ENCODE data around the gene IFI27. TPM values are rescaled to one million over a fixed set of nuclear protein-coding genes. Genes with fewer than 3 reads are reported as not detected.

IFI27 gene
- total RNA-seq, 2 donors from 2014 or later: 88.4 to 529 TPM

DNA sequence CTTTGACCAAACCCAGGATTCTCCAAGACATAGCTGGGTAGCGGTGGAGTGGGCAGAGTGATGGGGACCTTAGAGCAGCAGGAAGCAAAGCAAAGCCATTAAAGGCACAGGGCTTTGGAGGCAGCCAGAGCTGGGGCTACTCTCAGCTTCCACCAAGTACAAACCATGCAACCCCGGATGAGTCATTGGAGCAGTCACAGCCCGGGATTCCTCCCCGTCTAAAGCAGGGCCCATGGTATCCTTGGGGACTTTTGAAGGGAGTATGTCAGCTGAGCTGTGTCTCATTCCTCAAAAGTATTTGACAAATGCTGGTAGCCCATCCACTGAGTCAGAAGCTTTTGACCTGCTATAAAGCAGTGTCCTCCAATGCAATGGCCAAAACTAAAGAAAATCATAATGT lies 9.7 kb upstream of the IFI27 start:
- Histone ChIP-seq H3K4me3 (no peak overlapping the region), H3K27ac (no peak overlapping the region), H3K27me3 (replicated peaks; ENCODE audit: insufficient read depth) (no peaks in the 10 kb centered on the region), H3K9me3 (no peaks in the 10 kb centered on the region), H3K36me3 (no peaks in the 10 kb centered on the region), H3K4me1 (replicated peaks) (no peaks in the 10 kb centered on the region)
- WGBS: 79% methylated on average over 4 of the region's 4 CpGs
- TF ChIP-seq POLR2A (IDR thresholded peaks at IDR 0.05): no peak
- TF ChIP-seq POLR2AphosphoS5 (IDR thresholded peaks at IDR 0.05): no peak
- TF ChIP-seq, protein P1, sequence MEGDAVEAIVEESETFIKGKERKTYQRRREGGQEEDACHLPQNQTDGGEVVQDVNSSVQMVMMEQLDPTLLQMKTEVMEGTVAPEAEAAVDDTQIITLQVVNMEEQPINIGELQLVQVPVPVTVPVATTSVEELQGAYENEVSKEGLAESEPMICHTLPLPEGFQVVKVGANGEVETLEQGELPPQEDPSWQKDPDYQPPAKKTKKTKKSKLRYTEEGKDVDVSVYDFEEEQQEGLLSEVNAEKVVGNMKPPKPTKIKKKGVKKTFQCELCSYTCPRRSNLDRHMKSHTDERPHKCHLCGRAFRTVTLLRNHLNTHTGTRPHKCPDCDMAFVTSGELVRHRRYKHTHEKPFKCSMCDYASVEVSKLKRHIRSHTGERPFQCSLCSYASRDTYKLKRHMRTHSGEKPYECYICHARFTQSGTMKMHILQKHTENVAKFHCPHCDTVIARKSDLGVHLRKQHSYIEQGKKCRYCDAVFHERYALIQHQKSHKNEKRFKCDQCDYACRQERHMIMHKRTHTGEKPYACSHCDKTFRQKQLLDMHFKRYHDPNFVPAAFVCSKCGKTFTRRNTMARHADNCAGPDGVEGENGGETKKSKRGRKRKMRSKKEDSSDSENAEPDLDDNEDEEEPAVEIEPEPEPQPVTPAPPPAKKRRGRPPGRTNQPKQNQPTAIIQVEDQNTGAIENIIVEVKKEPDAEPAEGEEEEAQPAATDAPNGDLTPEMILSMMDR (IDR thresholded peaks at IDR 0.05): no peak
- no peak for DNase-seq (ENCODE audit: low spot score)
- intact Hi-C loops (cut with DNase I): no loop called here

DNA sequence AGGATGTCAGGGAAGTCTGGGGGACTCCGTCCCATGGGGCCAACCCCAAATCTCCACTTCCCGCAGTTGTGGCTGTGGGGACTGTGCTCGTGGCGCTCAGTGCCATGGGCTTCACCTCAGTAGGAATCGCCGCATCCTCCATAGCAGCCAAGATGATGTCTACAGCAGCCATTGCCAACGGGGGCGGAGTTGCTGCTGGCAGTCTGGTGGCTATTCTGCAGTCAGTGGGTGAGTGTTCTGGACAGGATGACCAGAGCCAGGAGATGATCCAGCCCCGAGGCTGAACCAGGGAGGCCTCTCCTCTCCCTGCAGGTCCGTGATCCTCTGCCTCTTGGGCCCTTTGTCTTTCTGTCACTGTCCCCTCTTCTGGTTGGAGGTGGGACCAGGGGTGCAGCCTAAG lies 8.8 kb upstream of the IFI27 start:
- Histone ChIP-seq H3K36me3 (no peaks in the 10 kb centered on the region), H3K27ac (no peak overlapping the region), H3K4me1 (replicated peaks) (no peaks in the 10 kb centered on the region), H3K4me3 (no peak overlapping the region), H3K27me3 (replicated peaks; ENCODE audit: insufficient read depth) (no peaks in the 10 kb centered on the region), H3K9me3 (no peaks in the 10 kb centered on the region)
- no peak for DNase-seq (ENCODE audit: low spot score)
- TF ChIP-seq, protein P1 (IDR thresholded peaks at IDR 0.05): no peak
- TF ChIP-seq POLR2AphosphoS5 (IDR thresholded peaks at IDR 0.05) (no peak), POLR2A (IDR thresholded peaks at IDR 0.05) (no peak)
- intact Hi-C loops (cut with DNase I): no loop called here
- 95% methylated on average over 10 of the region's 10 CpGs for WGBS

DNA sequence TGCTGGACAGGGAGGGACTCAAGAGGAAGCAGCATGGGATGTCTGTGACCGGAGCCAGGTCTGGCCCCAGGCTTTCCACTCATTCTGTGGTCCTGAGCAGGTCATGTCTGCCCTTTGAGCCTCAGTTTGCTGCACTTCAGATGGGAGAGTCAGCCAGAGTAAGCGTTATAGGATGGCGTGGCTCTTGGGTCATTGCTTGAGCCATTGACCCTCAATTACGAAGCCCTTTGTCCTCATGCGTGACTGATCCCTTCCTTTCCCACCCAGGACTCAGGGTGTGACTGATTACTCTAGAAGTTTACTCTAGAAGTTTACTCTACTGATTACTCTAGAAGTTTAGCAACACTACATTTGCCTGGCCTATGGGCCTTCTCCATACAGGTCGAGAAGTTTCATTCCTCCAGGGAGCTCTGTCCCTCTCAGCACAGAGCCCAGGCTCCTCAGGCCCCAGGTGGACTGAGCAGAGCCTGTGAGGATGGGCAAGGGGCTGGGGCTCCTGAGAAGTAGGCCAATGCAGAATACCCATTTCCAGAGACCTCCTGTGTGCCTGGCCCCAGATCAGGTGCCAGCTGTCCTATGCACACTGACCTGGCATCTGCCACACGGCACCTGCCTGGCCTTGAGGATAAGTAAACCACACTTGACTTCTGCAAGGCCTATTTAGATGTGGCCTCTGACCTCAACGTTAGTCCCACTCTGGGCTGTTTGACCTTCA lies 7.6 kb upstream of the IFI27 start:
- H3K4me1 ChIP-seq (replicated peaks): no peaks in the 10 kb centered on the region
- H3K27ac ChIP-seq: no peak overlapping the region
- no peaks in the 10 kb centered on the region for H3K27me3 ChIP-seq (replicated peaks; ENCODE audit: insufficient read depth)
- 90% methylated on average over 8 of the region's 8 CpGs for WGBS
- no peak for DNase-seq (ENCODE audit: low spot score)
- no peaks in the 10 kb centered on the region for H3K36me3 ChIP-seq
- intact Hi-C loops (cut with DNase I): no loop called here
- H3K4me3 ChIP-seq: no peak overlapping the region
- H3K9me3 ChIP-seq: no peaks in the 10 kb centered on the region
- TF ChIP-seq, protein P1 (IDR thresholded peaks at IDR 0.05): no peak
- no peak for TF ChIP-seq POLR2A (IDR thresholded peaks at IDR 0.05)
- no peak for TF ChIP-seq POLR2AphosphoS5 (IDR thresholded peaks at IDR 0.05)

DNA sequence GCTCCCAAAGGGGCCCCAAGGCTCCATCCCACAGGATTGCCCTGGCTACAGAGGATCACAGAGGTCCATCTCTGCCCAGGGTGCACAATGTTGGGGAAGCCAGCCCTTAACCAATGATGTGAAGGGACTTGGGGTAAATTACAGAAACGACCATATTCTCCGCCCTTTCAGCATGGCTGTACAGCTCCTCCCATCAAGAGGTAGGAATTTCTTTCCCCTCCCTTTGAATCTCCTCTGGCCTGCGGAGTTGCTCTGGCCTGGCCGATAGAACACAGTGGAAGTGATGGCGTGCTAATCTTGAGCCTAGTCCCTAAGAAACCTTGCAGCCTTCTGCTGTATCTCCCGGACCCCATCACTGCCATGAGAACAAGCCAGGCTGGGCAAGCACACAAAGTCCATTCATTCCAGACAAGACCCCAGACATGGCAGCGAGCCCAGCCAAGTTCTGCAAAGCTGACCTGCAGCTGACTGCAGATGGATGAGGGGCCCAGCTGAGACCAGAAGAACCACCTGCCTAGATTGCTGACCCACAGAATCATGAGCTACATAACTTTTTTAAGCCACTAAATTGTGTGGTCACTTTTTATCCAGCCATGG lies 6.9 kb upstream of the IFI27 start:
- Histone ChIP-seq H3K4me1 (replicated peaks) (no peaks in the 10 kb centered on the region), H3K27ac (no peak overlapping the region), H3K36me3 (no peaks in the 10 kb centered on the region), H3K4me3 (no peak overlapping the region), H3K9me3 (no peaks in the 10 kb centered on the region), H3K27me3 (replicated peaks; ENCODE audit: insufficient read depth) (no peaks in the 10 kb centered on the region)
- WGBS: 59% methylated on average over 7 of the region's 7 CpGs
- intact Hi-C loops (cut with DNase I): no loop called here
- TF ChIP-seq, protein P1 (IDR thresholded peaks at IDR 0.05): no peak
- TF ChIP-seq POLR2AphosphoS5 (IDR thresholded peaks at IDR 0.05) (no peak), POLR2A (IDR thresholded peaks at IDR 0.05) (no peak)
- DNase-seq (ENCODE audit: low spot score): no peak

DNA sequence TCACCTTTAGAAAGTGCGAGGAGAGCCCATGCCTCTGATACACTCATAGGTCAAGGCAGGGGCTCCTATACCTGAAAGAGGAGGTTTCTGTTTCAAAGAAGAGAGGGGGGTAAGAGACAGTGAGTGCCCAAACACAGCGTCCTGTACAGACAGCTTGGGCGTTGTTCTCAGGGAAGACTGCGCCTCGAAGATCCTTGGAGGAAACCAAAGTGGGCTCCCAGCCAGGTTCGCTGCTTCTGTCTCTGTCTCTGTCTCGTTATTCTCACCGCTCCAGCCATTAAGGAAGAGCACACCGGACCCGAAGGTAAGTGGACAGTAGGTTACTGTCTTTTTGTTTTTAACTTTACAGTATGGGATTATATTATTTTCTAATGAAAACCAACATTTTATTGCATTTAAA lies 5.8 kb upstream of the IFI27 start:
- no peaks in the 10 kb centered on the region for H3K36me3 ChIP-seq
- H3K4me1 ChIP-seq (replicated peaks): no peaks in the 10 kb centered on the region
- TF ChIP-seq, protein P1 (IDR thresholded peaks at IDR 0.05): no peak
- TF ChIP-seq POLR2AphosphoS5 (IDR thresholded peaks at IDR 0.05) (no peak), POLR2A (IDR thresholded peaks at IDR 0.05) (no peak)
- no peak overlapping the region for H3K27ac ChIP-seq
- H3K9me3 ChIP-seq: no peaks in the 10 kb centered on the region
- H3K27me3 ChIP-seq (replicated peaks; ENCODE audit: insufficient read depth): no peaks in the 10 kb centered on the region
- intact Hi-C loops (cut with DNase I): no loop called here
- 67% methylated on average over 10 of the region's 10 CpGs for WGBS
- no peak for DNase-seq (ENCODE audit: low spot score)
- H3K4me3 ChIP-seq: no peak overlapping the region

All from prostate gland (tissue), 2 donors.